GM12878 (cell line): ENCODE measurements around the gene C22orf31. TPM values are rescaled to one million over a fixed set of nuclear protein-coding genes. Genes with fewer than 3 reads are reported as not detected.

Source experiments
- ATAC-seq: fragments of 200-7000 bp; cut with Tn5 transposase; 3 replicates; pipeline ENCODE4 v1.9.1; 2020; ENCODE audit warnings: mild to moderate bottlenecking, moderate library complexity
- BruUV-seq: library from RNA; stranded (reverse); fragments of 400-500 nt; replicated peaks from 2 replicates; lab custom pipeline; 2021; lab: Mats Ljungman, UMichigan
- CTCF ChIA-PET: fragments of 300-600 bp; sonication (Branson Sonifier 250); formaldehyde crosslinking; extraction: SDS; loops from one replicate; lab custom pipeline; 2021; ENCODE audit warnings: inconsistent platforms; lab: Yijun Ruan, JAX
- POLR2A ChIA-PET: fragments of 350-600 bp; formaldehyde crosslinking; extraction: SDS; loops from one replicate; lab custom pipeline; 2021; ENCODE audit warnings: inconsistent platforms; lab: Charles Lee
- RAD21 ChIA-PET: fragments of 300-600 bp; sonication (Branson Sonifier 250); formaldehyde crosslinking; loops from one replicate; lab custom pipeline; 2023; ENCODE audit warnings: antibody characterized with exemption; ENCODE audit not compliant: unreplicated experiment; lab: Charles Lee
- SMC1A ChIA-PET: fragments of 300-600 bp; sonication (Branson Sonifier 250); formaldehyde crosslinking; loops from one replicate; lab custom pipeline; 2023; ENCODE audit not compliant: unreplicated experiment, uncharacterized antibody; lab: Charles Lee
- DNase-seq: peaks from one replicate; pipeline ENCODE4 v3.0.0-alpha.2; 2011; ENCODE audit warnings: low read depth, low spot score
- FAIRE-seq: peaks from 3 replicates; lab custom pipeline; 2011; peaks lifted over from hg19 to GRCh38; lab: Jason Lieb, UNC
- H2AFZ ChIP-seq: 2 replicates; pipeline ENCODE4 v1.6.0; 2011; ENCODE audit warnings: low read depth, low read length, control low read depth; ENCODE audit not compliant: control insufficient read depth
- H3K27ac ChIP-seq: 2 replicates; pipeline ENCODE4 v1.5.1; 2011; ENCODE audit warnings: control low read depth; ENCODE audit not compliant: control insufficient read depth, insufficient read depth
- H3K27me3 ChIP-seq, 2 experiments: replicated peaks in 1 of 2; 2 replicates each; pipeline versions ENCODE4 v1.6.0 to v1.6.1; 2011; ENCODE audit warnings: low read length in 1 of 2; ENCODE audit not compliant: control insufficient read depth in 2 of 2, insufficient read depth in 2 of 2
- H3K36me3 ChIP-seq, 2 experiments: 2 replicates each; pipeline ENCODE4 v1.5.1; 2011; ENCODE audit warnings: low read length in 1 of 2; ENCODE audit not compliant: control insufficient read depth in 2 of 2, insufficient read depth in 2 of 2
- H3K4me1 ChIP-seq: 2 replicates; pipeline ENCODE4 v1.6.1; 2011; ENCODE audit warnings: mild to moderate bottlenecking, low read length, moderate library complexity, mixed read lengths; ENCODE audit not compliant: control insufficient read depth, insufficient read depth
- H3K4me2 ChIP-seq: 2 replicates; pipeline ENCODE4 v1.6.0; 2011; ENCODE audit warnings: control low read depth; ENCODE audit not compliant: control insufficient read depth, insufficient read depth
- H3K4me3 ChIP-seq: fragments of 200-600 bp; sonication (generic); 2 replicates; pipeline ENCODE4 v1.5.1; 2016
- H3K79me2 ChIP-seq: 2 replicates; pipeline ENCODE4 v1.6.0; 2011; ENCODE audit warnings: low read length; ENCODE audit not compliant: control insufficient read depth, insufficient read depth
- H3K9ac ChIP-seq: 2 replicates; pipeline ENCODE4 v1.8.0; 2011; ENCODE audit warnings: low read length, control low read depth, mixed read lengths; ENCODE audit not compliant: control insufficient read depth, insufficient read depth
- H3K9me3 ChIP-seq: replicated peaks from 3 replicates; pipeline ENCODE4 v1.5.1; 2011; ENCODE audit warnings: mild to moderate bottlenecking, low read length; ENCODE audit not compliant: control insufficient read depth, insufficient read depth
- H4K20me1 ChIP-seq: 2 replicates; pipeline ENCODE4 v1.6.0; 2011; ENCODE audit not compliant: control insufficient read depth, insufficient read depth
- ASH2L ChIP-seq: fragments of 300-600, 200-600 bp; sonication (generic); IDR thresholded peaks from 2 replicates; pipeline ENCODE4 v1.6.1; 2017; ENCODE audit warnings: low read depth, mild to moderate bottlenecking, borderline replicate concordance
- ATF7 ChIP-seq: fragments of 450-650 bp; IDR thresholded peaks from 2 replicates; pipeline ENCODE4 v1.6.1; 2016; ENCODE audit warnings: low read depth, mild to moderate bottlenecking
- DPF2 ChIP-seq: fragments of 450-650 bp; IDR thresholded peaks from 2 replicates; pipeline ENCODE4 v1.6.1; 2017; ENCODE audit warnings: mild to moderate bottlenecking
- EP300 ChIP-seq, 2 experiments: fragments of 150-350 bp in 1 of 2; IDR thresholded peaks; 2 replicates each; pipeline ENCODE4 v1.6.1; 2011 to 2012; ENCODE audit warnings: low read depth in 2 of 2, low read length in 2 of 2, borderline replicate concordance in 1 of 2, improper control_type of control experiment in 1 of 2, inconsistent platforms in 1 of 2; ENCODE audit not compliant: control insufficient read depth in 1 of 2
- MEF2B ChIP-seq: fragments of 450-650 bp; IDR thresholded peaks from 2 replicates; pipeline ENCODE4 v1.6.1; 2018; ENCODE audit warnings: mild to moderate bottlenecking, moderate library complexity; ENCODE audit not compliant: partially characterized antibody, poor library complexity, severe bottlenecking
- NFXL1 ChIP-seq: fragments of 450-650 bp; IDR thresholded peaks from 2 replicates; pipeline ENCODE4 v1.6.1; 2017; ENCODE audit warnings: antibody characterized with exemption, mild to moderate bottlenecking, borderline replicate concordance
- NRF1 ChIP-seq: conservative IDR thresholded peaks from 2 replicates; pipeline ENCODE4 v1.6.1; 2011; ENCODE audit warnings: mild to moderate bottlenecking, low read depth, low read length, improper control_type of control experiment
- RELA ChIP-seq: fragments of 450-650 bp; IDR thresholded peaks from 2 replicates; pipeline ENCODE4 v1.8.0; 2014; ENCODE audit warnings: borderline replicate concordance; ENCODE audit not compliant: partially characterized antibody
- SKIL ChIP-seq: fragments of 450-650 bp; IDR thresholded peaks from 2 replicates; pipeline ENCODE4 v1.6.1; 2017; ENCODE audit warnings: mild to moderate bottlenecking, low read depth, inconsistent platforms; ENCODE audit not compliant: poor library complexity, severe bottlenecking
- SP1 ChIP-seq: IDR thresholded peaks from one replicate; pipeline ENCODE4 v1.6.1; 2011; ENCODE audit warnings: low read depth, low read length
- ZBTB40 ChIP-seq: fragments of 450-650 bp; IDR thresholded peaks from 2 replicates; pipeline ENCODE4 v1.6.1; 2016; ENCODE audit warnings: mild to moderate bottlenecking, moderate library complexity, borderline replicate concordance
- ZNF622 ChIP-seq: fragments of 450-650 bp; IDR thresholded peaks from 2 replicates; pipeline ENCODE4 v1.6.1; 2017; ENCODE audit warnings: mild to moderate bottlenecking, inconsistent platforms
- ZNF687 ChIP-seq: fragments of 450-650 bp; IDR thresholded peaks from 2 replicates; pipeline ENCODE4 v1.6.1; 2017; ENCODE audit warnings: mild to moderate bottlenecking, moderate library complexity
- WGBS: methylation state at CpG from one replicate; pipeline ENCODE4 v1.1.6; 2016; ENCODE audit warnings: low lambda C conversion rate; ENCODE audit not compliant: insufficient replicate concordance, insufficient coverage; ENCODE audit errors: missing lambda C conversion rate; 5-methylcytosine and 5-hydroxymethylcytosine counted together
- in situ Hi-C: fragments of 300-500 bp; cut with MboI; formaldehyde crosslinking; loops from 9 replicates; pipeline ENCODE4 v1.14.3; 2018; ENCODE audit warnings: mixed read lengths
- intact Hi-C: fragments of 100-400 bp; cut with micrococcal nuclease; formaldehyde crosslinking; loops from one replicate; pipeline ENCODE4 v1.14.2; 2022; ENCODE audit not compliant: unreplicated experiment
- polyA plus RNA-seq, 11 experiments: library from polyadenylated mRNA; depleted of rRNA in 4 of 11; unstranded in 6 of 11; stranded (reverse) in 5 of 11; fragments of >200 nt; fragmentation: Nextera tagmentation in 4 of 11; fragmentation: Illumina TruSeq in 1 of 11; extraction: Ambion mirVana in 4 of 11; extraction: Trizol in 1 of 11; gene quantifications; 1 replicate in 1 of 11; 2 replicates in 10 of 11; pipeline versions ENCODE4 v1.2.1 to v1.2.3, GENCODE V29; 2011 to 2016; ENCODE audit warnings: inconsistent platforms in 2 of 11, missing spikeins in 2 of 11, low read depth in 1 of 11
- total RNA-seq, 4 experiments: library from RNA; depleted of rRNA in 3 of 4; stranded (reverse); fragments of >200 nt in 3 of 4; fragmentation: Illumina TruSeq in 1 of 4; extraction: Trizol in 1 of 4; gene quantifications; 2 replicates each; pipeline versions ENCODE4 v1.2.1 to v1.2.3, GENCODE V29; 2013 to 2021

Gene C22orf31
- total and polyA plus RNA-seq, 10 of the 15 experiments (the other 5 are each of a cell fraction or from before 2014, with no cell fraction given) = not detected

GRCh38 chr22:29014293-29014692 is 47.3 kb downstream of the C22orf31 start:
- ChIA-PET CTCF (interaction anchor here (1.1 to 3.4 kb wide), 5 partner anchors 11 to 159 kb away, joined by 3 to 19 read pairs (median 3); no protein-coding TSS in a partner anchor), RAD21 (interaction anchor here (0.7 to 1.9 kb wide), 11 partner anchors 10 to 223 kb away, joined by 3 to 7 read pairs (median 4); no protein-coding TSS in a partner anchor), SMC1A (interaction anchor here (0.7 to 4.6 kb wide), 14 partner anchors 9 to 115 kb away, joined by 3 to 50 read pairs (median 3); no protein-coding TSS in a partner anchor), POLR2A (interaction anchor here (0.7 to 5.7 kb wide), 11 partner anchors 11 to 132 kb away, joined by 3 to 27 read pairs (median 4); no protein-coding TSS in a partner anchor)
- H3K4me3 ChIP-seq = no peak overlapping the region
- no TSS peak for BruUV-seq
- H4K20me1 ChIP-seq = no peaks in the 10 kb centered on the region; the same call in 1 of the 2 replicates
- no peaks in the 10 kb centered on the region; the same call in 2 of the 3 replicates for H3K9me3 ChIP-seq
- FAIRE-seq (no peak), ATAC-seq (no peak), DNase-seq (no peak)
- in situ Hi-C loops (no loop called here), intact Hi-C loops (no loop called here)
- H3K27ac ChIP-seq = no peak overlapping the region
- no peaks in the 10 kb centered on the region for H3K79me2 ChIP-seq
- no peak overlapping the region for H3K9ac ChIP-seq
- H3K4me1 ChIP-seq = no peaks in the 10 kb centered on the region
- 0 out of 4 replicates have a peak, but pooled peaks cover 0 to 2% of the 10 kb centered on the region in 2 experiments for H3K27me3 ChIP-seq
- no peaks in the 10 kb centered on the region; a peak in 1 of 4 replicates for H3K36me3 ChIP-seq
- H3K4me2 ChIP-seq = no peak overlapping the region
- H2AFZ ChIP-seq = no peak overlapping the region
- 36% methylated on average over 4 of the region's 4 CpGs for whole genome bisulfite sequencing
- TF ChIP-seq NRF1 (no peak), ASH2L (no peak), NFXL1 (no peak), ZBTB40 (no peak), ZNF687 (no peak), EP300 (IDR thresholded peaks at IDR 0.05; ENCODE audit: borderline replicate concordance in 1 of 2, control insufficient read depth in 1 of 2, low read depth in 2 of 2, low read length in 2 of 2) (no peak), RELA (no peak), MEF2B (no peak), ATF7 (no peak), DPF2 (no peak), ZNF622 (no peak), SP1 (no peak), SKIL (no peak)
